Parathyroid adenoma (tissue), 2 donors: Measurements from ENCODE around the gene LGALS3BP.

ENCODE experiments used
- H2AFZ ChIP-seq: fragments of 300-600 bp; sonication (generic); one replicate; pipeline ENCODE4 v1.7.0; 2017; ENCODE audit warnings: antibody characterized with exemption, mild to moderate bottlenecking
- H3K27ac ChIP-seq: fragments of 300-600 bp; sonication (generic); one replicate; pipeline ENCODE4 v1.7.0; 2017
- H3K27me3 ChIP-seq: fragments of 300-600 bp; sonication (generic); one replicate; pipeline ENCODE4 v1.7.0; 2017; ENCODE audit warnings: low read length; ENCODE audit not compliant: control insufficient read depth, insufficient read depth
- H3K36me3 ChIP-seq: fragments of 300-600 bp; sonication (generic); one replicate; pipeline ENCODE4 v1.7.0; 2017; ENCODE audit warnings: low read length; ENCODE audit not compliant: control insufficient read depth, insufficient read depth
- H3K4me1 ChIP-seq: fragments of 300-600 bp; sonication (generic); one replicate; pipeline ENCODE4 v1.7.0; 2017; ENCODE audit warnings: control low read depth
- H3K4me2 ChIP-seq: fragments of 300-600 bp; sonication (generic); one replicate; pipeline ENCODE4 v1.7.0; 2017; ENCODE audit warnings: low read length
- H3K4me3 ChIP-seq: fragments of 300-600 bp; sonication (generic); one replicate; pipeline ENCODE4 v1.7.0; 2017; ENCODE audit warnings: low read depth, low read length
- H3K79me2 ChIP-seq: fragments of 300-600 bp; sonication (generic); one replicate; pipeline ENCODE4 v1.7.0; 2017; ENCODE audit warnings: control low read depth
- H3K9ac ChIP-seq: fragments of 300-600 bp; sonication (generic); one replicate; pipeline ENCODE4 v1.7.0; 2017; ENCODE audit warnings: mild to moderate bottlenecking
- H3K9me3 ChIP-seq: fragments of 300-600 bp; sonication (generic); one replicate; pipeline ENCODE4 v1.7.0; 2017; ENCODE audit warnings: low read length; ENCODE audit not compliant: control insufficient read depth
- CTCF ChIP-seq: fragments of 300-600 bp; sonication (generic); IDR thresholded peaks from one replicate; pipeline ENCODE4 v1.7.0; 2017; ENCODE audit warnings: antibody characterized with exemption, mild to moderate bottlenecking
- donor health status: primary hyperparathyroidism.

Gene LGALS3BP

GRCh38 chr17:78991906-78992532 lies 12.3 kb upstream of the LGALS3BP start:
- Histone ChIP-seq H3K36me3 (no peaks in the 10 kb centered on the region), H2AFZ (no peak overlapping the region), H3K9me3 (no peaks in the 10 kb centered on the region), H3K4me3 (no peak overlapping the region), H3K9ac (no peak overlapping the region), H3K4me2 (peak overlapping the region; percentile 13), H3K27me3 (no peaks in the 10 kb centered on the region), H3K27ac (no peak overlapping the region), H3K79me2 (peaks cover 6% of the 10 kb centered on the region), H3K4me1 (peaks cover 19% of the 10 kb centered on the region)
- TF ChIP-seq CTCF = no peak

DNA sequence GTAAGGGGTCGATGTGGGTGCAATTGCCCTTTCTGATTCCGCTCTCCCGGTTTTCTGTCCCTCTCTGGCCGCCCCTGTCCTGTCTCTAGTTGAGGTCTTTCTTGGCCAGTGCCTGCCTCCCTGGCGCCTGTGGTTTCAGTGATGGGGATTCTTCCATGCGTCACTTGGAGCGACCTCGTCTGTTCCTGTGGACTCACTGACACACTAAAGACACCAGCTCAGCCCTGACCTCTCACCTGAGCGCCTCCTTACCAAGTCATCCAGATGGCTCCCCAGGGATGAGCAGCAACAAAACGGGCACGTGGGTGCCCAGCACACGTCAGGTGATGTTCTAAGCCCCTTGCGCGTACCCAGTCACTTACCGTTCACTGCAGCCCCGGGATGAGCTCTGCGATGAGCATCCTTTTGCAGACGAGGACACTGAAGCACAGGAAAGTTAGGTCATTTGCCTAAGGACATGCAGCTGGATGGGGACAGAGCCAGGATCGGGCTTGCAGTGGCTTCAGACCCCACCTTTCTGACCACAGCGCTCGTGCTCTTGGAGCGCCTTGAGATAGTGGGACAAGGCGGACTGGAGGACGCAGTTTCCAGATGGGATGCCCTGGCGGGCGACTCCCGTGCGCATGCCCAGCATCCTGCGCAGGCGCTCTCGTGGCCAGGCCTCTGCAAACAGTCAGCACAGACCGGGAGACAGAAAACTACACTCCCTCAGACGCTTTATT lies 11.5 kb upstream of the LGALS3BP start:
- H3K27ac ChIP-seq = no peak overlapping the region
- no peaks in the 10 kb centered on the region for H3K27me3 ChIP-seq
- H2AFZ ChIP-seq = no peak overlapping the region
- H3K4me2 ChIP-seq = no peak overlapping the region
- H3K9me3 ChIP-seq = no peaks in the 10 kb centered on the region
- no peak overlapping the region for H3K4me3 ChIP-seq
- peaks cover 19% of the 10 kb centered on the region for H3K4me1 ChIP-seq
- H3K36me3 ChIP-seq = no peaks in the 10 kb centered on the region
- H3K9ac ChIP-seq = no peak overlapping the region
- peaks cover 8% of the 10 kb centered on the region for H3K79me2 ChIP-seq
- TF ChIP-seq CTCF = no peak

GRCh38 chr17:78990349-78991016 lies 10.8 kb upstream of the LGALS3BP start:
- no peak overlapping the region for H3K27ac ChIP-seq
- H3K9me3 ChIP-seq = no peaks in the 10 kb centered on the region
- no peak overlapping the region for H3K4me3 ChIP-seq
- H3K79me2 ChIP-seq = peaks cover 8% of the 10 kb centered on the region
- no peak overlapping the region for H3K4me2 ChIP-seq
- no peak overlapping the region for H3K9ac ChIP-seq
- H3K4me1 ChIP-seq = peaks cover 15% of the 10 kb centered on the region
- H2AFZ ChIP-seq = no peak overlapping the region
- no peaks in the 10 kb centered on the region for H3K27me3 ChIP-seq
- no peak for TF ChIP-seq CTCF
- no peaks in the 10 kb centered on the region for H3K36me3 ChIP-seq

- no peak overlapping the region for H2AFZ ChIP-seq
- no peak overlapping the region for H3K9ac ChIP-seq
- peaks cover 2% of the 10 kb centered on the region for H3K79me2 ChIP-seq
- no peaks in the 10 kb centered on the region for H3K9me3 ChIP-seq
- H3K27ac ChIP-seq = peak overlapping the region; percentile 88
- peak overlapping the region; percentile 48 for H3K4me2 ChIP-seq
- no peak for TF ChIP-seq CTCF
- peaks cover 13% of the 10 kb centered on the region for H3K4me1 ChIP-seq
- peak overlapping the region; percentile 45 for H3K4me3 ChIP-seq
- no peaks in the 10 kb centered on the region for H3K36me3 ChIP-seq
- H3K27me3 ChIP-seq = no peaks in the 10 kb centered on the region
Observed at GRCh38 chr17:78988152-78988551, 8.4 kb upstream of the LGALS3BP start.
